Osteoblast (primary cell): ENCODE results near the gene RSPH6A. TPM values are rescaled to one million over a fixed set of nuclear protein-coding genes. Genes with fewer than 3 reads are reported as not detected.
A peak's percentile ranks its signal among the peaks of the same experiment; 100 is the strongest.

Experiments
- DNase-seq: peaks from one replicate; pipeline ENCODE4 v3.0.0; 2011; ENCODE audit warnings: low spot score, mixed read lengths; ENCODE audit not compliant: insufficient read length; ENCODE audit errors: missing footprints
- H2AFZ ChIP-seq: 2 replicates; pipeline ENCODE4 v1.6.0; 2011; ENCODE audit warnings: mild to moderate bottlenecking, low read length
- H3K27ac ChIP-seq: 2 replicates; pipeline ENCODE4 v1.5.1; 2011; ENCODE audit warnings: mild to moderate bottlenecking, low read depth, low read length, moderate library complexity
- H3K27me3 ChIP-seq: 2 replicates; pipeline ENCODE4 v1.6.0; 2012; ENCODE audit warnings: mild to moderate bottlenecking, control low read depth, inconsistent platforms, low read length, moderate library complexity; ENCODE audit not compliant: insufficient read depth
- H3K36me3 ChIP-seq: 2 replicates; pipeline ENCODE4 v1.5.1; 2011; ENCODE audit warnings: mild to moderate bottlenecking, low read length, control low read depth, moderate library complexity; ENCODE audit not compliant: insufficient read depth
- H3K4me1 ChIP-seq: 2 replicates; pipeline ENCODE4 v1.5.1; 2011; ENCODE audit warnings: mild to moderate bottlenecking, low read length, control low read depth, moderate library complexity; ENCODE audit not compliant: insufficient read depth
- H3K4me2 ChIP-seq: 2 replicates; pipeline ENCODE4 v1.6.0; 2011; ENCODE audit warnings: mild to moderate bottlenecking, low read length; ENCODE audit not compliant: insufficient read depth
- H3K4me3 ChIP-seq: fragments of 200-600 bp; sonication (generic); 3 replicates; pipeline ENCODE4 v1.5.1; 2012; ENCODE audit warnings: mild to moderate bottlenecking, low read length, inconsistent platforms; ENCODE audit not compliant: insufficient read depth
- H3K79me2 ChIP-seq: 2 replicates; pipeline ENCODE4 v1.6.0; 2012; ENCODE audit warnings: mild to moderate bottlenecking, low read length, control low read depth, inconsistent platforms; ENCODE audit not compliant: insufficient read depth
- H3K9me3 ChIP-seq: 2 replicates; pipeline ENCODE4 v1.5.1; 2011; ENCODE audit warnings: low read depth, low read length, control low read depth
- H4K20me1 ChIP-seq: 2 replicates; pipeline ENCODE4 v1.6.0; 2012; ENCODE audit warnings: mild to moderate bottlenecking, low read length, control low read depth; ENCODE audit not compliant: insufficient read depth
- CTCF ChIP-seq: IDR thresholded peaks from 2 replicates; pipeline ENCODE4 v1.5.1; 2011; ENCODE audit warnings: mild to moderate bottlenecking, low read depth, low read length, moderate library complexity; ENCODE audit errors: extremely low read depth
- total RNA-seq: library from RNA; depleted of rRNA; stranded (reverse); fragments of >200 nt; gene quantifications from 2 replicates; pipeline ENCODE4 v1.2.3, GENCODE V29; 2012

RSPH6A gene
- total RNA-seq, 1 donor: under 0.01 TPM

- peaks cover 18% of the 10 kb centered on the region for H4K20me1 ChIP-seq
- peaks cover 9% of the 10 kb centered on the region for H3K4me1 ChIP-seq
- no peaks in the 10 kb centered on the region for H3K79me2 ChIP-seq
- H3K27me3 ChIP-seq: no peaks in the 10 kb centered on the region
- no peak overlapping the region for H3K4me2 ChIP-seq
- DNase-seq: peak; percentile 26
- H3K4me3 ChIP-seq: no peak overlapping the region
- no peak overlapping the region for H3K27ac ChIP-seq
- no peaks in the 10 kb centered on the region for H3K9me3 ChIP-seq
- H2AFZ ChIP-seq: no peak overlapping the region
- H3K36me3 ChIP-seq: peaks cover 52% of the 10 kb centered on the region
- no peak for TF ChIP-seq CTCF
Measured at GRCh38 chr19:45773384-45773783, 41.7 kb downstream of the RSPH6A start.

DNA sequence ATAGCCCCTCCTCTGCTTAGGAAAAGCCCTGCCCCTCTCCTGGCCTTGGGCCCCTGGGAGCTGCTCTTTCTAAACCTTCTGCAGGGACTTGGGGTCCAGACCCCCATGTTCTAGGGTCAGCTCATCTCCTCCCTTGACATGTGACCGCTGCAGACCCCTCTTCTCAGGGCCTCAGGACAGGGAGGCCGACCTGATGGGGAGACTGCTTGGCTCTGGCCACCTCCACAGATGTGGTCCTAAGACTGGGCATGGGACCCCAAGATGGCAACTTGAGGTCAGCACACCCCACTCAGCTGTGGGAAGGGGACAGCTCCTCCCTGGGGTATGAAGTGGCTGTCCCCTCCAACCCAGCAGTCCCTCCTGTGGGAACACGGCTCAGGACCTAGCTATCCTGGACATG is 42.2 kb downstream of the RSPH6A start:
- H3K4me2 ChIP-seq: no peak overlapping the region
- H3K4me1 ChIP-seq: peaks cover 9% of the 10 kb centered on the region
- H3K36me3 ChIP-seq: peaks cover 48% of the 10 kb centered on the region
- peaks cover 14% of the 10 kb centered on the region for H4K20me1 ChIP-seq
- no peak overlapping the region for H3K4me3 ChIP-seq
- H2AFZ ChIP-seq: no peak overlapping the region
- TF ChIP-seq CTCF: no peak
- H3K27ac ChIP-seq: no peak overlapping the region
- no peaks in the 10 kb centered on the region for H3K27me3 ChIP-seq
- no peaks in the 10 kb centered on the region for H3K79me2 ChIP-seq
- no peaks in the 10 kb centered on the region for H3K9me3 ChIP-seq
- DNase-seq: peak; percentile 45

DNA sequence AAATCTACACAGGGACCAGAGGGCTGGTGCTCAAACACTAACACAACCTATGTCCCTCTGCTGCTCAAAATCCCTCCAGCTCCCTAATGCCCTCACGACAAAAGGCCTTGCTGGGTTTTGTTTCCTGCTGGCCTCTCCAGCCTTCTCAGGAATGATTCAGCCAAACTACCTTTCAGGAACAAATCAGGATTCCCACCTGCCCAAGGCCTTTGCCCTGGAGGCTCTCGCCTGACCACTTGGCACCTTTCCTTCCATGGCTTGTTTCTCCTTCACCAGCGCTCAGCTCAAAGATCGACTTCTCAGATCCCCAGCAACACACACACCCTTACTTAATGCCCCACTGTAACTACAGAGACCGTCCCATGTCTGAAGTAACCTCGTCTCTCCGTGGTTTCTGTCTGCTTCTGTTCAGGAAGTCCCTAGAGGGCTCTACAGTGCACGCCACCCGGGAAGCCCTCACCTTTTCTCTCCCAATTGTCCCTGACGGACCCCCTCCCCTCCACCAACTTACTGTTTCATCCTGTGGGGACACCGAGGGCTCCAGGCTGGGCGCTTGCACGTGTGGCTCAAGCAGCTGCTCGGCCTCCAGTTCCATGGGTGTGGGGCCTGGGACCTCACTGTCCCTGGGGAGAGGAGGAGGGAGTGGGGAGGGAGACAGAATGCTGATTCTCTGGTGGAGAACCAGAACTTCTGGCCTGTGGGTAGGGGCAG is 42.8 kb downstream of the RSPH6A start:
- DNase-seq: peak; percentile 88
- H3K27ac ChIP-seq: no peak overlapping the region
- H4K20me1 ChIP-seq: peaks cover 11% of the 10 kb centered on the region
- H3K36me3 ChIP-seq: peaks cover 41% of the 10 kb centered on the region
- H3K27me3 ChIP-seq: no peaks in the 10 kb centered on the region
- no peaks in the 10 kb centered on the region for H3K9me3 ChIP-seq
- peaks cover 9% of the 10 kb centered on the region for H3K4me1 ChIP-seq
- no peak overlapping the region for H2AFZ ChIP-seq
- H3K4me2 ChIP-seq: no peak overlapping the region
- no peak for TF ChIP-seq CTCF
- H3K79me2 ChIP-seq: no peaks in the 10 kb centered on the region
- no peak overlapping the region for H3K4me3 ChIP-seq

GRCh38 chr19:45771311-45771933 is 43.7 kb downstream of the RSPH6A start:
- peaks cover 34% of the 10 kb centered on the region for H3K36me3 ChIP-seq
- no peaks in the 10 kb centered on the region for H3K79me2 ChIP-seq
- H3K27ac ChIP-seq: no peak overlapping the region
- peaks cover 11% of the 10 kb centered on the region for H4K20me1 ChIP-seq
- H2AFZ ChIP-seq: no peak overlapping the region
- peak overlapping the region; percentile 87 for H3K4me2 ChIP-seq
- no peaks in the 10 kb centered on the region for H3K27me3 ChIP-seq
- no peak for DNase-seq
- H3K4me3 ChIP-seq: no peak overlapping the region
- no peaks in the 10 kb centered on the region for H3K9me3 ChIP-seq
- no peak for TF ChIP-seq CTCF
- peaks cover 17% of the 10 kb centered on the region for H3K4me1 ChIP-seq
